Smooth muscle cell of the brain vasculature (primary cell): ENCODE data around the gene NDEL1.

Source experiments
- DNase-seq: peaks from one replicate; pipeline ENCODE4 v3.0.0-alpha.2; 2012; ENCODE audit warnings: low read depth, low spot score

NDEL1 gene

DNA sequence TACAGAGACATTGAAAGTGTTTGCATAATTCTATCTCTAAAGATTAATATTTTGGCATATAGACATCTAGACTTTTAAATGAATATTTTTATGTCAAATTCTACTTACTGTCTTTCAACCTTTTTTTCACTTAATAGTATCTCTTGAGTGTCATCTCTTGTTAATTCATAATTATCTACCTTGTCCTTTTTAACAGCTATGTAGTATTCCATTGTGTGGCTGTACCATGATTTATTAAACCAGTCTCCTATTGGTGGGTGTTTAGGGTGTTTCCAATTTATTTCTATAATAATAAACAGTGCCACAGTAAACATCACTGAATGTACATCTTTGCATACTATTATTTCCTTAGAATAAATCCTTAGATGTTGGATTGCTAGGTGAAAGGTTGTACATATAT, 21.7 kb upstream of the NDEL1 start:
- DNase-seq, result no peak

DNA sequence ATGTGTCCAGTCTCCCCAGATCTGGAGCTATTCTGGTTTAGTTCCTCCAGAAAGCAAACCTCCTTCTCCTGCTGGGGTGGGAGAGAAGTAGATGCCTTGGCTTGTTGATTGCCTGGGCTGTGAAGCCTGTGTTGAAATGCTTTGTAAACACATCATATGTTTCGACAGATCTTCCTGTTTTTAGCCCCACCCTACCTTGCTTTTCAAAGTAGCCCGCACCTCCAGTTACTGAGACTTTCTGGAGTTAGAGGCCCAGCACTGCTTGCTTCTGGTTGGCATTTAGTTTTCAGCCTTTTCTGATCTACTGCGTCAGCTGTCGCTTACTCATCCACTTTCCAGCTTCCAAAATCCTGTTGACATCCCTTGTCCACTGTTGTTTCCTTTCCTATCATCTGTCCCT, 17.9 kb upstream of the NDEL1 start:
- DNase-seq, result no peak

DNA sequence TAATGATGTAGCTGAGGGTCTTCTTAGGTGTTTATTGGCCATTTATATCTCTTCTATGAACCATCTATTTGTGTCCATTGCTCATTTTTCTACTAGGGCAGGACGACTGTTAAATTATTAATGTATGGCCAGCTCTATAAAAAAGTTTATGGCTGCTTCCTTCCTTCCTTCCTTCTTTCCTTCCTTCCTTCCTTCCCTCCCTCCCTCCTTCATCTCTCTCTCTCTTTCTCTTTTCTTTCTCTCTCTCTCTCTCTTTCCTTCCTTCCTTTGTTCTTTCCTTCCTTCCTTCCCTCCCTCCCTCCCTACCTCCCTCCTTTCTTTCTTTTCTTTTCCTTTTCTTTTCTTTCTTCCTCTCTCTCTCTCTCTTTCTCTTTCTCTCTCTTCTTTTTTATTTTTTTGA, 17.2 kb upstream of the NDEL1 start:
- no peak for DNase-seq

GRCh38 chr17:8419305-8419704, 16.4 kb upstream of the NDEL1 start:
- no peak for DNase-seq

DNA sequence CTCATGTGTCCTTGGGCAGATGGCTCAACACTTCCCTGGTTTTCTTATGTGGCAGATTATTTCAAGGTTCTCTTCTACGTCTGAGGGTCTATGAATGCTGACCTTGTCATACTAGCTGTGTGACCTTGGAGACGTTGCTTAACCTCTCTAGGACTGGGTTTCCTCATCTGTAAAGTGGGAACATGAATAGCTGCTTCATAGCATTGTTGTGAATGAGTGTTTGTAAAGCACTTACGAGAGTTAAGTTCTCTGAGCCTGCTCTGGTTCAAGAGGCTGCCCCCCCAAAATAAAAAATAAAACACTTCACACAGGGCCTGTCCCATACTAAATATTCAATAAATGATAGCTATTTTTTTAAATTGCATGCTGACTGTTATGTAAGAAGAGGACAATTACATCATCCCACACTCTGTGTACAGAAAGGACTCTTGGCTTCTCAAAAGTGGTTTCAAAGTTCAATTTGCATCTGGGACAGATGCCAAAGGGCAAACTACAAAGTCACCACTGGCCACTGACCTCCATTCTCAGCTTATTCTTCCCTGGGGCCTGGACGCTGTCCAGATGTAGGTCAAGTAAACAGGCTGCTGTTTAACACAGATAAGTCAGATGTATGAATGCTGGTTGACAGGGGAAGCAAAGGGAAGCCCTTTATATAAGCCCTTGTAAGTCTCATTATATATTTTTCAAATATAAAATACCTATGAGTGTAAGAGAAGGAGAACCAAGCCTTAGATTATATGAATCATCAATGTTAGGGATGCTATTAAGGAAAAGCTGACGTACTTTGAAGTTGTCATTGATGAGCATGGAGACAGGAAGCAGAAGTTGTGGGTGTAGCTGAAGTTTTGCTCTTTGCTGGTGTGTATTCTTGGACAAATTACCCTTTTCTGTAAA, 15.4 kb upstream of the NDEL1 start:
- DNase-seq, result peak; percentile 45

DNA sequence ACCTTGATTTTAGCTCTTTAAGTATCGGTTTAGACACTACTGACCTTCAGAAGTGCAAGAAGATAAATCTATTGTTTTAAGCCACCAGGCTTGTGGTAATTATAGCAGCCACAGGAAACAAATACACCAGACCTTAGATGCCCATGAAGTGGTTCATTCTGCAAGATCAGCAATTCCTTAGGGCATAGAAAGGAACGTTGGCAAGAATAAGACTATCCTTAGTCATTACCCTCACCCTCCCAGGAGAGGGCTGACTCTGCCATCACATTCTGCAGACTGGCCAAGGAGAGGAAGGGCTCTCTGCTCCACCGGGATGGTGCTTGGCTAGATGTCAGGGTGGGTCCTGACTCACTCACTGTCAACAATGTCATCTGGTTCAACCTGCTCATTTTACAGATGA, 14.1 kb upstream of the NDEL1 start:
- DNase-seq, result no peak

- no peak for DNase-seq
Measured at GRCh38 chr17:8426094-8426720, 9.5 kb upstream of the NDEL1 start.

DNA sequence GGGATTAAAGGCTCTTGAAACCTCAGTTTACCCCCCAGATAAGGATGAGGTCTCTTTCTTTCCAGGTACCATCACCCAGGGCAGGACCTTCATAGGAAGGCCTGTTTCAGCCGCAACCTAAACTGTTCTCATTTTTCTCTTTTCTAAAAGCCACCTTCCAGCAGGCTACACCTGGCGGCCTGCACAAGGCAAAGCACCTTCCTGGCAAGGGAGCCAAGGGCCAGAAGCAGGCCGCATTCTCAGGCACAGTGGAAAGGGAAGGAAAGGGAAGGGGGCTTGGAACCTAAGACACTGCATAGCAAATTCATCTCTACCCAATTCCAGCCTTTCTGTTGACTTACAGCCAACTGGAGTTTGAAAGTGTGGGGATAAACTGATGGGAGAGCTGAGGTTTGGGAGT, 8.9 kb upstream of the NDEL1 start:
- no peak for DNase-seq

- no peak for DNase-seq
Measured at GRCh38 chr17:8430966-8431365, 4.7 kb upstream of the NDEL1 start.

DNA sequence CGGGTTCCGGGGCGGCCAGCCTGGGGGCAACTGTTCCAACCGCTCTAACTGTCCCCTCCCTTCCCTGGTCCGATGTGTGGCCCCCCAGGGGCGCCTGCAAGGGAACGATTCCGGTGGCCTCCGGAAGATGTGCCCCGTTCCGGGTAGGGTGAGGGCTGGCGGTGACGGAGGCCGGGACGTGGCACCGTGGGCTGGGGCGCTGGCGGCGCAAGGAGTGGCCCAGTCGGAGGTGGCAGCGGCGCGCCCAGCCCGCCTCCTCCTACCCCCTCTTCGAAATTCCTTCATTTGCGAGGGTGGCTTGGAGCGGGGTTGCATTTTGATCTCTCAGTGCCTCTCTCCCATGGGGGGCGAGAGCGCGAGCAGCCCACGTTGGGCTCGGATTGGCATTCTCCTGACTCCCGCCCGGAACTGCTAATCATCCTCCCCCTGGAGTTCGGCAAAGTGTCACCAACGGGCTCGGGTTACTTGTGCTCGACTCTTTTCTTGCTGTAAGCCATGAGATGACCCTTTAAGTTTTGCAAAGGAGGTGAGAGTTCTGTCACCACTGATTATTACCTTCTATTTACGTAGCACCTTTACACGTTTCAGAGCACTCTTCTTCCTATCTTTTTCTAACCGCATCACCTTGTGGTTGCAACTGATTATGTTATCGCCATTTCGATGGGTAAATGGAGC, 622 bp downstream of the NDEL1 start:
- no peak for DNase-seq

DNA sequence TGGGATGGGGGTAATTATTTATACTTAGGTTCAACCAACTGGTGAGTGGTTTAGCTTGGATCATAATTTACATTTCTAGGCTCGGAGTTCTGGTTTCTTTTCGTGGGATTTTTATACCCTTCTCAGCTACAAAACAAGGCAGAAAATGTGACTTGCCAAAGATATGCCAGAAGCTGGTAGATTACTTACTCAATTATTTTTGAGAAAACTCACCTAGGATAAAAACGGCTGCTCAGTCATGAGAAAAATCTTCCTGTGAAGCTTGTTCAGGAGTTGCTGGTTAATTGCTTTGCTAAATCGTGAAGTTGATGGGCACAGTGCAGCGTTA, 1.1 kb downstream of the NDEL1 start:
- DNase-seq, result no peak

- no peak for DNase-seq
Measured at GRCh38 chr17:8438441-8438840, 2.8 kb downstream of the NDEL1 start.

DNA sequence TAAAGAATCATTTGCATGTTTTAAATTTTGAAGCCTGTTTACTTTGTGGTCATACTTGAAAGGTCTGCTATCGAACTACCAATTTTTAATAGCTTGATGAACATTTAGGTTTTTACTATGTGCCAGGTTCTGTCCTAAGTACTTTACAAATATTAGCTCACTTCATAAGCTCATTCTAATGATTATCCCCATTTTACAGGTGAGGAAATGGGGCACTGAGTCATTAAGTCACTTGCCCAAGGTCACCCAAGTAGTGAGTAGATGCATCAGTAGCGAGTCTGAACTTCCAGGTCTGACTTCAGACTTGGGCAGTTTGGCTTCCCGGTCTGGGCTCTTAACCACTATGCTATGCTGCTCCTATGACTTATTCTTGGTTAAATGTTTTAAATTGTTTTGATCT, 4.0 kb downstream of the NDEL1 start:
- DNase-seq, result no peak

- DNase-seq, result no peak
Measured at GRCh38 chr17:8441690-8442089, 6.0 kb downstream of the NDEL1 start.

DNA sequence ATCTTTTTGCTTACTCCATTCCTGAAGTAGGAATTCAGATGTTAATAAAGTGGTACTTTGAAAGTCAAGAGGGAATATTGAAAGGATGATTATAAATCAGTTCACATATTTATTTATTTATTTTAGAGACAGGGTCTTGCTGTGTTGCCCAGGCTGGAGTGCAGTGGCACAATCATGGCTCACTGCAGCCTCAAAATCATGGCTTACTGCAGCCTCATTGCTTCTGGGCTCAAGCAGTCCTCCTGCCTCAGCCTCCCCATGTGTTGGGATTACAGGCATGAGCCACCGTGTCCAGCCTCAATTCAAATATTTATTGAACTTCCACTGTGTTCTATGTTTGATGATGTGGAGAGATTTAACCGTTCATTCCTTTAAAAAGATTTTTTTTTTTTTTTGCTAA, 6.6 kb downstream of the NDEL1 start:
- no peak for DNase-seq

GRCh38 chr17:8443756-8444155, 8.1 kb downstream of the NDEL1 start:
- no peak for DNase-seq

- no peak for DNase-seq
Measured at GRCh38 chr17:8444494-8444893, 8.8 kb downstream of the NDEL1 start.

GRCh38 chr17:8445536-8445935, 9.9 kb downstream of the NDEL1 start:
- no peak for DNase-seq

DNA sequence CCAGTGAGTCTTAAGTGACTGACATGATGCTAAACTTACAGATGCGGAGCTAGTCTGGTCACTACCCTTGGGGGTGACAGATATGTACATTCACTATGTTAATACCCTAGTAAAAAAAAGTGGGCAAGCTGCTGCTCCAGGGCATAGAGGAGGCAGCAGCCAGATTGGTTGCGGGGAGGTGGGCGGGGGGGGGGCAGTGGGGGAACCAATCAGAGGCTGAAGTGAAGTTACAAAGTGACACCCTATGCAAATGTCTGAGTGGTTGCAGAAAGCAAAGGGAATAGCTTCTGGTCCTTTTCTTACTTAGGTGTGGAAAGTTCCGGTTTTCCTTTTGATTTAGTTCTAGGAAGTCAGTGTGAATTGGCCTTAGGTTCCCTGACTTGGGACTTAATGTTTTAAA, 12.1 kb downstream of the NDEL1 start:
- no peak for DNase-seq

- no peak for DNase-seq
Measured at GRCh38 chr17:8448310-8448709, 12.6 kb downstream of the NDEL1 start.

DNA sequence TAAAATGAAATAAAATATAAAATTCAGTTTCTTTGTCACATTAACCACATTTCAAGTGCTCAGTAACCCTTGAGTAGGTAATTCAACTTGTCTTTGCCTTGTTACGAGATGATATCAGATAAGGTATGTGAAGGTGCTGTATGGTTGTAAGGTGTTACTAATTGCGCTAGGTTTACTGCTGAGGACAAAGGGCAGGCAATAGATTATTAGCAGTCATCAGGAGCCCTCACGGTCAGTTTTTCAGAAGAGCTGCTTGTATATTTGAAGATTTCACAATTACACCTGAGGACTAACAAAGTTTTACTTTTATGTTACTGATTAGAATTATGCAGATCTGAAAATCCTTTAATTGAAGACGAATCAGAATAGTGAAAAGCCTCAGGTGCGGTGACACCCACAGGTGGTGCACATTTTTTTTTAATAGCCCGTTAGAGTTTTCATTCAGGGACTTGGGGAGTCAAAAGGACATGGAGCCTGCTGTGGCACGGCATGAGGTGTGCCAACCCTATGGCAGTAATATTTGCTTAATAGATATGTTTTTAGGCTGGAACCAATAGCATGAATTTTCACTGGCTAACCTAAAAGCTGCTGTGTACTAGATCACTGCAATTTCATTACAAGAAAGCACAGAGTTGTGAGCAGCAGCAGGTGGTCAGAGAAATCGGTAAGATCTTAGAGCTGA, 16.4 kb downstream of the NDEL1 start:
- DNase-seq, result no peak

DNA sequence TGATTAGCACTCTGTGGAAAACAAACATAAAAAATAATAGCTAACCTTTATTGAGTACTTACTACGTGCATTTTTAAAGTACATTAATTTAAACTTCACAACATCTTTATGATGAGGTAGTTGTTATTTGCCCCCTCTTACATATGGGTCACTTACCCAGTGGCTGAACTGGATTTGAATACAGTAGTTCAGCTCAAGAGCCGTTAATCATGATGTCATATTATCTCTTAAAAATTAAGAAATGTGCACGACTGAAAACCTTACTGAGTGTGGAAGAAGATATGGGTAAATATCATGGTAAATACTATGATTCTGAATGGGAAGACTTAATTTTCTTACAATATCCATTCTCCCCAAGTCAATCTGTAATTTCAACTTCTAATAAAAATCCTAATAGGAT, 17.6 kb downstream of the NDEL1 start:
- DNase-seq, result no peak
